ENCODE data around the gene MYOZ3.

GRCh38 chr5:150627731-150628545 lies 33.1 kb upstream of the MYOZ3 start:
- TF ChIP-seq CTCF (conservative IDR thresholded peaks at IDR 0.05; ENCODE audit: low read depth, low read length) (no peak), EZH2phosphoT487 (IDR thresholded peaks at IDR 0.05; ENCODE audit: borderline replicate concordance, low read length) (no peak)

All from PC-3 (cell line).